Activated T-helper 1 cell treated with anti-CD3 and anti-CD28 coated beads, Interleukin-2, amount 50 U/mL, for 16 hours (primary cell): Measurements from ENCODE around the gene AFF3.

Source experiments
- DNase-seq, 2 donors: peaks; one replicate each; pipeline ENCODE4 v3.0.0-alpha.2; 2020; ENCODE audit warnings: low read depth in 1 of 2, low spot score in 1 of 2

Gene AFF3

GRCh38 chr2:99863903-99864270 lies 278.5 kb downstream of the AFF3 start:
- DNase-seq = no peak

- no peak for DNase-seq
Observed at GRCh38 chr2:99863236-99863902, 279.0 kb downstream of the AFF3 start.

GRCh38 chr2:99862566-99862965 lies 279.8 kb downstream of the AFF3 start:
- DNase-seq = no peak

- no peak for DNase-seq
Observed at GRCh38 chr2:99861376-99861760, 281.0 kb downstream of the AFF3 start.

- no peak for DNase-seq
Observed at GRCh38 chr2:99860720-99861375, 281.5 kb downstream of the AFF3 start.

- no peak for DNase-seq
Observed at GRCh38 chr2:99858951-99859596, 283.3 kb downstream of the AFF3 start.

GRCh38 chr2:99857867-99858444 lies 284.4 kb downstream of the AFF3 start:
- DNase-seq = no peak

- DNase-seq = no peak
Observed at GRCh38 chr2:99857372-99857771, 285.0 kb downstream of the AFF3 start.

- DNase-seq = no peak
Observed at GRCh38 chr2:99856119-99856518, 286.3 kb downstream of the AFF3 start.

- DNase-seq = no peak
Observed at GRCh38 chr2:99854236-99854852, 288.0 kb downstream of the AFF3 start.

- no peak for DNase-seq
Observed at GRCh38 chr2:99852956-99853355, 289.4 kb downstream of the AFF3 start.

- DNase-seq = no peak
Observed at GRCh38 chr2:99852376-99852934, 289.9 kb downstream of the AFF3 start.

GRCh38 chr2:99851811-99852210 lies 290.6 kb downstream of the AFF3 start:
- DNase-seq = no peak

GRCh38 chr2:99851089-99851488 lies 291.3 kb downstream of the AFF3 start:
- DNase-seq = no peak

GRCh38 chr2:99850084-99850710 lies 292.2 kb downstream of the AFF3 start:
- no peak for DNase-seq

- no peak for DNase-seq
Observed at GRCh38 chr2:99846462-99847107, 295.8 kb downstream of the AFF3 start.

- no peak for DNase-seq
Observed at GRCh38 chr2:99845296-99845695, 297.1 kb downstream of the AFF3 start.

GRCh38 chr2:99842451-99842850 lies 299.9 kb downstream of the AFF3 start:
- no peak for DNase-seq

GRCh38 chr2:99841749-99842148 lies 300.6 kb downstream of the AFF3 start:
- DNase-seq = no peak

GRCh38 chr2:99840831-99841230 lies 301.6 kb downstream of the AFF3 start:
- DNase-seq = no peak
